HG03571 (cell line): ENCODE data around the gene CCNJL.
"Not testable (repeated sequence)": the region's sequence is repeated elsewhere in the genome, so short reads cannot be mapped to it uniquely, and the experiment has no call there.

ENCODE experiments used
- ATAC-seq: cut with Tn5 transposase; IDR thresholded peaks from one replicate; pipeline ENCODE4 v1.9.1; 2021; ENCODE audit not compliant: unreplicated experiment

CCNJL gene

GRCh38 chr5:160312134-160312959 is at the start of gene CCNJL:
Gene CCNJL, minus strand, starts transcription at chr5:160312564. Its CDS starts 641 bp downstream, at chr5:160311923.
- peak; percentile 63 for ATAC-seq

GRCh38 chr5:160361624-160362228 is 49.4 kb upstream of the CCNJL start:
- no peak for ATAC-seq

GRCh38 chr5:160360310-160360709 is 47.9 kb upstream of the CCNJL start:
- no peak for ATAC-seq

- ATAC-seq, result no peak
Measured at GRCh38 chr5:160359816-160360215, 47.5 kb upstream of the CCNJL start.

GRCh38 chr5:160359242-160359641 is 46.9 kb upstream of the CCNJL start:
- no peak for ATAC-seq

- no peak for ATAC-seq
Measured at GRCh38 chr5:160357861-160358411, 45.6 kb upstream of the CCNJL start.

GRCh38 chr5:160357394-160357793 is 45.0 kb upstream of the CCNJL start:
- ATAC-seq, result no peak

- no peak for ATAC-seq
Measured at GRCh38 chr5:160356550-160357347, 44.4 kb upstream of the CCNJL start.

- ATAC-seq, result no peak
Measured at GRCh38 chr5:160354666-160355065, 42.3 kb upstream of the CCNJL start.

- no peak for ATAC-seq
Measured at GRCh38 chr5:160353379-160353778, 41.0 kb upstream of the CCNJL start.

GRCh38 chr5:160352308-160352707 is 39.9 kb upstream of the CCNJL start:
- no peak for ATAC-seq

GRCh38 chr5:160349935-160350303 is 37.6 kb upstream of the CCNJL start:
- no peak for ATAC-seq

GRCh38 chr5:160349249-160349934 is 37.0 kb upstream of the CCNJL start:
- ATAC-seq, result no peak

GRCh38 chr5:160348080-160348479 is 35.7 kb upstream of the CCNJL start:
- ATAC-seq, result no peak

GRCh38 chr5:160347448-160347847 is 35.1 kb upstream of the CCNJL start:
- no peak for ATAC-seq

- no peak for ATAC-seq
Measured at GRCh38 chr5:160342413-160342941, 30.1 kb upstream of the CCNJL start.

- no peak for ATAC-seq
Measured at GRCh38 chr5:160341309-160341870, 29.0 kb upstream of the CCNJL start.

- ATAC-seq, result not testable (repeated sequence)
Measured at GRCh38 chr5:160340513-160340912, 28.1 kb upstream of the CCNJL start.

- no peak for ATAC-seq
Measured at GRCh38 chr5:160339406-160340130, 27.2 kb upstream of the CCNJL start.

- ATAC-seq, result not testable (repeated sequence)
Measured at GRCh38 chr5:160334716-160335115, 22.4 kb upstream of the CCNJL start.
